Liver (tissue), 9 donors: ENCODE measurements around the gene CELF3. TPM values are rescaled to one million over a fixed set of nuclear protein-coding genes. Genes with fewer than 3 reads are reported as not detected.
"Not testable (repeated sequence)": the region's sequence is repeated elsewhere in the genome, so short reads cannot be mapped to it uniquely, and the experiment has no call there.

ENCODE experiments used
- DNase-seq: peaks from one replicate; pipeline ENCODE4 v3.0.0-alpha.2; 2017; ENCODE audit warnings: low spot score
- H3K27ac ChIP-seq, 2 donors: one replicate each; pipeline ENCODE4 v1.7.0; 2013; ENCODE audit warnings: inconsistent platforms in 2 of 2, low read length in 2 of 2, control low read depth in 1 of 2, low read depth in 1 of 2, mild to moderate bottlenecking in 1 of 2
- H3K27me3 ChIP-seq, 4 donors: one replicate each; pipeline versions ENCODE4 v1.6.1 to v1.7.0; 2013; ENCODE audit warnings: low read length in 3 of 4, inconsistent platforms in 1 of 4, mild to moderate bottlenecking in 1 of 4, moderate library complexity in 1 of 4; ENCODE audit not compliant: control insufficient read depth in 4 of 4, insufficient read depth in 4 of 4
- H3K36me3 ChIP-seq, 4 donors: one replicate each; pipeline versions ENCODE4 v1.6.1 to v1.7.0; 2013; ENCODE audit warnings: low read length in 3 of 4, mild to moderate bottlenecking in 3 of 4, low read depth in 1 of 4, moderate library complexity in 1 of 4; ENCODE audit not compliant: control insufficient read depth in 4 of 4, insufficient read depth in 3 of 4
- H3K4me1 ChIP-seq, 4 donors: one replicate each; pipeline versions ENCODE4 v1.6.1 to v1.7.0; 2013; ENCODE audit warnings: low read length in 3 of 4, mild to moderate bottlenecking in 3 of 4, moderate library complexity in 1 of 4; ENCODE audit not compliant: control insufficient read depth in 4 of 4, insufficient read depth in 4 of 4
- H3K4me3 ChIP-seq, 3 donors: one replicate each; pipeline versions ENCODE4 v1.6.1 to v1.7.0; 2013; ENCODE audit warnings: low read length in 3 of 3, control low read depth in 1 of 3, low read depth in 1 of 3, mild to moderate bottlenecking in 1 of 3
- H3K9ac ChIP-seq, 2 donors: one replicate each; pipeline ENCODE4 v1.7.0; 2013; ENCODE audit warnings: low read length in 2 of 2, mild to moderate bottlenecking in 2 of 2, moderate library complexity in 2 of 2, control low read depth in 1 of 2, low read depth in 1 of 2
- H3K9me3 ChIP-seq, 4 donors: one replicate each; pipeline versions ENCODE4 v1.6.1 to v1.7.0; 2013; ENCODE audit warnings: low read length in 3 of 4; ENCODE audit not compliant: control insufficient read depth in 4 of 4
- EGR1 ChIP-seq, 2 donors: IDR thresholded peaks; 2 replicates each; pipeline ENCODE4 v1.6.1; 2016 to 2018; ENCODE audit warnings: antibody characterized with exemption in 2 of 2, low read depth in 2 of 2
- FOXA1 ChIP-seq: IDR thresholded peaks from 2 replicates; pipeline ENCODE4 v1.6.1; 2016; ENCODE audit warnings: antibody characterized with exemption
- FOXA2 ChIP-seq: IDR thresholded peaks from 2 replicates; pipeline ENCODE4 v1.6.1; 2016; ENCODE audit warnings: antibody characterized with exemption
- GABPA ChIP-seq, 2 donors: IDR thresholded peaks in 1 of 2; conservative IDR thresholded peaks in 1 of 2; 2 replicates each; pipeline ENCODE4 v1.6.1; 2016; ENCODE audit warnings: antibody characterized with exemption in 2 of 2, mild to moderate bottlenecking in 1 of 2, moderate library complexity in 1 of 2
- HNF4A ChIP-seq, 2 donors: conservative IDR thresholded peaks; 2 replicates each; pipeline ENCODE4 v1.6.1; 2016; ENCODE audit warnings: antibody characterized with exemption in 2 of 2, mild to moderate bottlenecking in 2 of 2
- JUND ChIP-seq, 2 donors: IDR thresholded peaks; 2 replicates each; pipeline ENCODE4 v1.6.1; 2016; ENCODE audit warnings: antibody characterized with exemption in 2 of 2
- NR2F2 ChIP-seq: IDR thresholded peaks from 2 replicates; pipeline ENCODE4 v1.6.1; 2016; ENCODE audit warnings: antibody characterized with exemption
- RAD21 ChIP-seq, 2 donors: IDR thresholded peaks; 2 replicates each; pipeline ENCODE4 v1.6.1; 2016; ENCODE audit warnings: antibody characterized with exemption in 2 of 2, mild to moderate bottlenecking in 2 of 2
- RXRA ChIP-seq, 2 donors: IDR thresholded peaks; 2 replicates each; pipeline ENCODE4 v1.6.1; 2017 to 2018; ENCODE audit warnings: antibody characterized with exemption in 2 of 2, mild to moderate bottlenecking in 1 of 2
- SP1 ChIP-seq: IDR thresholded peaks from 2 replicates; pipeline ENCODE4 v1.6.1; 2018; ENCODE audit warnings: antibody characterized with exemption, mild to moderate bottlenecking
- TAF1 ChIP-seq: conservative IDR thresholded peaks from 2 replicates; pipeline ENCODE4 v1.6.1; 2016; ENCODE audit warnings: antibody characterized with exemption, mild to moderate bottlenecking
- YY1 ChIP-seq: IDR thresholded peaks from 2 replicates; pipeline ENCODE4 v1.6.1; 2016; ENCODE audit warnings: antibody characterized with exemption, mild to moderate bottlenecking
- WGBS: extraction: QIAGEN DNeasy Blood & Tissue Kit; methylation state at CpG from one replicate; pipeline ENCODE4 v1.1.7; 2013; 5-methylcytosine and 5-hydroxymethylcytosine counted together
- polyA plus RNA-seq, 2 donors: library from polyadenylated mRNA; stranded (reverse) in 1 of 2; unstranded in 1 of 2; fragments of 200-250 nt in 1 of 2; fragments of >200 nt in 1 of 2; fragmentation: Nextera tagmentation in 1 of 2; extraction: Ambion mirVana in 1 of 2; gene quantifications; one replicate each; pipeline versions ENCODE4 v1.2.1 to v1.2.3, GENCODE V29; 2013 to 2015
- total RNA-seq, 2 donors: library from RNA; depleted of rRNA; stranded (reverse); fragments of >200 nt; gene quantifications; one replicate each; pipeline ENCODE4 v1.2.3, GENCODE V29; 2014
- TF ChIP-seq, protein P1 (sequence below): IDR thresholded peaks from 2 replicates; pipeline ENCODE4 v1.6.1; 2016; ENCODE audit warnings: antibody characterized with exemption
- TF ChIP-seq, protein P2 (sequence below): IDR thresholded peaks from 2 replicates; pipeline ENCODE4 v1.6.1; 2016; ENCODE audit warnings: antibody characterized with exemption
- TF ChIP-seq, protein P3 (sequence below): IDR thresholded peaks from 2 replicates; pipeline ENCODE4 v1.6.1; 2016; ENCODE audit warnings: antibody characterized with exemption, mild to moderate bottlenecking
- TF ChIP-seq, protein P4 (sequence below): IDR thresholded peaks from 2 replicates; pipeline ENCODE4 v1.6.1; 2016; ENCODE audit warnings: antibody characterized with exemption
- TF ChIP-seq, protein P5 (sequence below): fragments of 150-350 bp; IDR thresholded peaks from 2 replicates; pipeline ENCODE4 v1.5.1; 2017; ENCODE audit warnings: improper control_type of control experiment, low read depth, low read length; ENCODE audit not compliant: missing input control
- donor health status: healthy.
- donor health status: healthy.
- donor health status: healthy.
- donor health status: healthy.
- donor health status: healthy.

Gene CELF3
- total and polyA plus RNA-seq, 4 donors = 0.28 TPM; not detected in 3

- Histone ChIP-seq H3K27me3 (no peaks in the 10 kb centered on the region), H3K4me3 (no peak overlapping the region), H3K9me3 (no peaks in the 10 kb centered on the region), H3K27ac (no peak overlapping the region), H3K9ac (no peak overlapping the region), H3K4me1 (no peaks in the 10 kb centered on the region), H3K36me3 (peaks cover 1 to 8% (median 5%) of the 10 kb centered on the region in 4 donors)
- no peak for DNase-seq
- 84% methylated on average over 1 of the region's 1 CpG for WGBS
- TF ChIP-seq, protein P1, sequence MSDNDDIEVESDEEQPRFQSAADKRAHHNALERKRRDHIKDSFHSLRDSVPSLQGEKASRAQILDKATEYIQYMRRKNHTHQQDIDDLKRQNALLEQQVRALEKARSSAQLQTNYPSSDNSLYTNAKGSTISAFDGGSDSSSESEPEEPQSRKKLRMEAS = no peak
- TF ChIP-seq, protein P2, sequence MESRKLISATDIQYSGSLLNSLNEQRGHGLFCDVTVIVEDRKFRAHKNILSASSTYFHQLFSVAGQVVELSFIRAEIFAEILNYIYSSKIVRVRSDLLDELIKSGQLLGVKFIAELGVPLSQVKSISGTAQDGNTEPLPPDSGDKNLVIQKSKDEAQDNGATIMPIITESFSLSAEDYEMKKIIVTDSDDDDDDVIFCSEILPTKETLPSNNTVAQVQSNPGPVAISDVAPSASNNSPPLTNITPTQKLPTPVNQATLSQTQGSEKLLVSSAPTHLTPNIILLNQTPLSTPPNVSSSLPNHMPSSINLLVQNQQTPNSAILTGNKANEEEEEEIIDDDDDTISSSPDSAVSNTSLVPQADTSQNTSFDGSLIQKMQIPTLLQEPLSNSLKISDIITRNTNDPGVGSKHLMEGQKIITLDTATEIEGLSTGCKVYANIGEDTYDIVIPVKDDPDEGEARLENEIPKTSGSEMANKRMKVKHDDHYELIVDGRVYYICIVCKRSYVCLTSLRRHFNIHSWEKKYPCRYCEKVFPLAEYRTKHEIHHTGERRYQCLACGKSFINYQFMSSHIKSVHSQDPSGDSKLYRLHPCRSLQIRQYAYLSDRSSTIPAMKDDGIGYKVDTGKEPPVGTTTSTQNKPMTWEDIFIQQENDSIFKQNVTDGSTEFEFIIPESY = no peak
- TF ChIP-seq, protein P3, sequence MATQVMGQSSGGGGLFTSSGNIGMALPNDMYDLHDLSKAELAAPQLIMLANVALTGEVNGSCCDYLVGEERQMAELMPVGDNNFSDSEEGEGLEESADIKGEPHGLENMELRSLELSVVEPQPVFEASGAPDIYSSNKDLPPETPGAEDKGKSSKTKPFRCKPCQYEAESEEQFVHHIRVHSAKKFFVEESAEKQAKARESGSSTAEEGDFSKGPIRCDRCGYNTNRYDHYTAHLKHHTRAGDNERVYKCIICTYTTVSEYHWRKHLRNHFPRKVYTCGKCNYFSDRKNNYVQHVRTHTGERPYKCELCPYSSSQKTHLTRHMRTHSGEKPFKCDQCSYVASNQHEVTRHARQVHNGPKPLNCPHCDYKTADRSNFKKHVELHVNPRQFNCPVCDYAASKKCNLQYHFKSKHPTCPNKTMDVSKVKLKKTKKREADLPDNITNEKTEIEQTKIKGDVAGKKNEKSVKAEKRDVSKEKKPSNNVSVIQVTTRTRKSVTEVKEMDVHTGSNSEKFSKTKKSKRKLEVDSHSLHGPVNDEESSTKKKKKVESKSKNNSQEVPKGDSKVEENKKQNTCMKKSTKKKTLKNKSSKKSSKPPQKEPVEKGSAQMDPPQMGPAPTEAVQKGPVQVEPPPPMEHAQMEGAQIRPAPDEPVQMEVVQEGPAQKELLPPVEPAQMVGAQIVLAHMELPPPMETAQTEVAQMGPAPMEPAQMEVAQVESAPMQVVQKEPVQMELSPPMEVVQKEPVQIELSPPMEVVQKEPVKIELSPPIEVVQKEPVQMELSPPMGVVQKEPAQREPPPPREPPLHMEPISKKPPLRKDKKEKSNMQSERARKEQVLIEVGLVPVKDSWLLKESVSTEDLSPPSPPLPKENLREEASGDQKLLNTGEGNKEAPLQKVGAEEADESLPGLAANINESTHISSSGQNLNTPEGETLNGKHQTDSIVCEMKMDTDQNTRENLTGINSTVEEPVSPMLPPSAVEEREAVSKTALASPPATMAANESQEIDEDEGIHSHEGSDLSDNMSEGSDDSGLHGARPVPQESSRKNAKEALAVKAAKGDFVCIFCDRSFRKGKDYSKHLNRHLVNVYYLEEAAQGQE = no peak
- TF ChIP-seq GABPA (IDR thresholded peaks at IDR 0.05 in 1 of 2, conservative IDR thresholded peaks at IDR 0.05 in 1 of 2) (no peak), FOXA1 (no peak), JUND (IDR thresholded peaks at IDR 0.05) (no peak), SP1 (no peak), FOXA2 (no peak), EGR1 (IDR thresholded peaks at IDR 0.05; ENCODE audit: low read depth in 2 of 2) (no peak), RXRA (IDR thresholded peaks at IDR 0.05) (no peak), YY1 (no peak), HNF4A (conservative IDR thresholded peaks at IDR 0.05) (no peak), NR2F2 (no peak), TAF1 (no peak), RAD21 (IDR thresholded peaks at IDR 0.05) (no peak)
- TF ChIP-seq, protein P4, sequence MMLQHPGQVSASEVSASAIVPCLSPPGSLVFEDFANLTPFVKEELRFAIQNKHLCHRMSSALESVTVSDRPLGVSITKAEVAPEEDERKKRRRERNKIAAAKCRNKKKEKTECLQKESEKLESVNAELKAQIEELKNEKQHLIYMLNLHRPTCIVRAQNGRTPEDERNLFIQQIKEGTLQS = no peak
- TF ChIP-seq, protein P5, sequence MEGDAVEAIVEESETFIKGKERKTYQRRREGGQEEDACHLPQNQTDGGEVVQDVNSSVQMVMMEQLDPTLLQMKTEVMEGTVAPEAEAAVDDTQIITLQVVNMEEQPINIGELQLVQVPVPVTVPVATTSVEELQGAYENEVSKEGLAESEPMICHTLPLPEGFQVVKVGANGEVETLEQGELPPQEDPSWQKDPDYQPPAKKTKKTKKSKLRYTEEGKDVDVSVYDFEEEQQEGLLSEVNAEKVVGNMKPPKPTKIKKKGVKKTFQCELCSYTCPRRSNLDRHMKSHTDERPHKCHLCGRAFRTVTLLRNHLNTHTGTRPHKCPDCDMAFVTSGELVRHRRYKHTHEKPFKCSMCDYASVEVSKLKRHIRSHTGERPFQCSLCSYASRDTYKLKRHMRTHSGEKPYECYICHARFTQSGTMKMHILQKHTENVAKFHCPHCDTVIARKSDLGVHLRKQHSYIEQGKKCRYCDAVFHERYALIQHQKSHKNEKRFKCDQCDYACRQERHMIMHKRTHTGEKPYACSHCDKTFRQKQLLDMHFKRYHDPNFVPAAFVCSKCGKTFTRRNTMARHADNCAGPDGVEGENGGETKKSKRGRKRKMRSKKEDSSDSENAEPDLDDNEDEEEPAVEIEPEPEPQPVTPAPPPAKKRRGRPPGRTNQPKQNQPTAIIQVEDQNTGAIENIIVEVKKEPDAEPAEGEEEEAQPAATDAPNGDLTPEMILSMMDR = no peak
Measured at GRCh38 chr1:151673407-151673806, 43.2 kb downstream of the CELF3 start.

GRCh38 chr1:151670036-151670675 is 46.4 kb downstream of the CELF3 start:
- not testable (repeated sequence) for H3K27ac ChIP-seq, H3K4me1 ChIP-seq, H3K36me3 ChIP-seq, H3K9ac ChIP-seq, H3K9me3 ChIP-seq, H3K27me3 ChIP-seq, DNase-seq, H3K4me3 ChIP-seq
- WGBS = 94% methylated on average over 2 of the region's 2 CpGs
